CD8-positive, alpha-beta memory T cell (primary cell): ENCODE data around the gene PUM2. TPM values are rescaled to one million over a fixed set of nuclear protein-coding genes. Genes with fewer than 3 reads are reported as not detected.

Experiments
- CTCF ChIA-PET: fragments of 350-600 bp; sonication (Branson Sonifier 250); formaldehyde crosslinking; loops from one replicate; lab custom pipeline; 2021; ENCODE audit warnings: antibody characterized with exemption; lab: Charles Lee
- POLR2A ChIA-PET: fragments of 350-600 bp; sonication (Branson Sonifier 250); formaldehyde crosslinking; loops from one replicate; lab custom pipeline; 2021; ENCODE audit warnings: antibody characterized with exemption; lab: Charles Lee
- DNase-seq, 5 donors: peaks; one replicate each; pipeline versions ENCODE4 v3.0.0 to v3.0.0-alpha.2; 2020 to 2022; ENCODE audit warnings: mixed read lengths in 1 of 5
- H3K27ac ChIP-seq: one replicate; pipeline ENCODE4 v1.7.0; 2013; ENCODE audit warnings: low read depth, mild to moderate bottlenecking, low read length, moderate library complexity
- H3K27me3 ChIP-seq: 2 replicates; pipeline ENCODE4 v1.7.0; 2013; ENCODE audit warnings: low read length, mild to moderate bottlenecking; ENCODE audit not compliant: insufficient read depth, poor library complexity, severe bottlenecking
- H3K36me3 ChIP-seq: 2 replicates; pipeline ENCODE4 v1.7.0; 2013; ENCODE audit warnings: mild to moderate bottlenecking, low read length, moderate library complexity; ENCODE audit not compliant: insufficient read depth
- H3K4me1 ChIP-seq: 2 replicates; pipeline ENCODE4 v1.7.0; 2013; ENCODE audit warnings: mild to moderate bottlenecking, low read length, moderate library complexity; ENCODE audit not compliant: insufficient read depth
- H3K4me3 ChIP-seq: 2 replicates; pipeline ENCODE4 v1.7.0; 2013; ENCODE audit warnings: mild to moderate bottlenecking, low read length
- H3K9me3 ChIP-seq: 2 replicates; pipeline ENCODE4 v1.7.0; 2013; ENCODE audit warnings: mild to moderate bottlenecking, low read length
- H3K27ac Mint-ChIP-seq, 8 donors: one replicate each; pipeline ENCODE4 v1.8.0; 2020 to 2021; ENCODE audit warnings: mixed read lengths in 8 of 8, mild to moderate bottlenecking in 6 of 8, inconsistent platforms in 3 of 8, moderate library complexity in 3 of 8
- H3K27me3 Mint-ChIP-seq, 2 donors: one replicate each; pipeline ENCODE4 v1.8.0; 2020 to 2021; ENCODE audit warnings: mixed read lengths in 2 of 2, mild to moderate bottlenecking in 1 of 2, moderate library complexity in 1 of 2
- H3K36me3 Mint-ChIP-seq, 3 donors: one replicate each; pipeline ENCODE4 v1.8.0; 2020 to 2021; ENCODE audit warnings: mixed read lengths in 3 of 3, inconsistent platforms in 1 of 3, mild to moderate bottlenecking in 1 of 3
- H3K4me1 Mint-ChIP-seq, 3 donors: one replicate each; pipeline ENCODE4 v1.8.0; 2020 to 2021; ENCODE audit warnings: mixed read lengths in 3 of 3, inconsistent platforms in 1 of 3, mild to moderate bottlenecking in 1 of 3
- H3K4me3 Mint-ChIP-seq, 7 donors: one replicate each; pipeline ENCODE4 v1.8.0; 2020 to 2021; ENCODE audit warnings: mixed read lengths in 7 of 7, mild to moderate bottlenecking in 6 of 7, moderate library complexity in 4 of 7, inconsistent platforms in 2 of 7
- H3K9me3 Mint-ChIP-seq, 5 donors: one replicate each; pipeline ENCODE4 v1.8.0; 2020 to 2022; ENCODE audit warnings: mixed read lengths in 5 of 5, mild to moderate bottlenecking in 3 of 5, moderate library complexity in 2 of 5, inconsistent platforms in 1 of 5
- polyA plus RNA-seq: library from polyadenylated mRNA; unstranded; fragments of 300-500 nt; fragmentation: Illumina TruSeq; gene quantifications from one replicate; pipeline ENCODE4 v1.2.3, GENCODE V29; 2021
- total RNA-seq, 2 experiments: library from RNA; stranded (reverse); gene quantifications; one replicate each; pipeline ENCODE4 v1.2.3, GENCODE V29; 2021

The PUM2 gene
- total and polyA plus RNA-seq, 3 experiments from 2014 or later = 17.0 to 121 (median 120) TPM

DNA sequence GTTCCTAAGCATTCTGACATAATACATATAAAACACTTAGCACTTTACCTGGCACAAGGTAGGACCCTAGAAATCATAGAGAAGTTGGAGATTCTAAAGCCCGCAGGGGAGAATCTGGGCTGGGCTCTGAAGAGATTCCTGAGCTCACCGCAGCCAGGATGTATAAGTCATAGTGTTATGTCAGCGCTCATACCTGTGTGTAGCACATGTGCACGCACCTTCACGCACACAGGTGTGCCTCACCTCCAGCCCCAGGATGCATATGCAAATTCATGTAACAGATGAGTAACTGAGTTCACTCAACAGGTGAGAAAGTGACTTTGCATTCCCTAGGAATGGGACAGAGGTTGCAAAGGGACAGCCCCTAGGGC lies 117.8 kb downstream of the PUM2 start:
- H3K27ac ChIP-seq = no peak overlapping the region
- Mint-ChIP-seq H3K27ac (no peak overlapping the region), H3K9me3 (peaks cover 0 to 2% (median 0%) of the 10 kb centered on the region in 5 donors), H3K4me3 (no peak overlapping the region), H3K36me3 (peaks cover 0 to 12% (median 0%) of the 10 kb centered on the region in 3 donors), H3K4me1 (no peaks in the 10 kb centered on the region), H3K27me3 (peaks cover 16 to 56% of the 10 kb centered on the region in 2 donors)
- H3K36me3 ChIP-seq = no peaks in the 10 kb centered on the region
- no peaks in the 10 kb centered on the region for H3K27me3 ChIP-seq
- DNase-seq = no peak
- H3K4me1 ChIP-seq = no peaks in the 10 kb centered on the region
- no peak overlapping the region for H3K4me3 ChIP-seq
- ChIA-PET CTCF (interaction anchor here (1.7 kb wide), 1 partner anchor 12 kb away, joined by 4 read pairs; no protein-coding TSS in a partner anchor), POLR2A (no interaction called here)
- no peaks in the 10 kb centered on the region for H3K9me3 ChIP-seq

DNA sequence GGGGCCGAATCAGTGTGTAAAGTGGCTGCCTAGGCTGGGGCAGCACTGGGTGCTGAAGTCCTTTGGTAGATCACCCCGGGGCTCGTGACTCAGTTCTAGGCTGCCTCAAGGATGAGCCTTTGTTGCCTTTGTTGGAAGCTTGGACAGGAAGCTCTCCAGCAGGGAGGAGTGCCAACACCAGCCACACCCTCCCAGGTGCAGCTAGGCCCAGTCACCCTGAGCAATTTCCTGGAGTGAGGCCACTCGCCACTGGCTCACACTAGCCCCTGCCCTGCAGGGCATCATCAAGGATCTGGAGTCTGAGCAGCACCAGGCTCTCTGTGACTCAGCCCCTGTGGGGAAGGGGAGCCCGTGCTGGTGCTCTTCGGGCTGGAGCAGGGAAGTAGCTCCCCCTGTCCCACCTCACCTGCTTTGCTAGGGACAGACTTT lies 119.0 kb downstream of the PUM2 start:
- ChIA-PET POLR2A (no interaction called here), CTCF (interaction anchor here (0.6 to 1.7 kb wide), 2 partner anchors 10 to 13 kb away, joined by 4 read pairs; no protein-coding TSS in a partner anchor)
- no peak overlapping the region for H3K4me3 ChIP-seq
- H3K9me3 ChIP-seq = no peaks in the 10 kb centered on the region
- peaks cover 0 to 2% (median 0%) of the 10 kb centered on the region in 5 donors for H3K9me3 Mint-ChIP-seq
- H3K4me1 ChIP-seq = no peaks in the 10 kb centered on the region
- peaks cover 0 to 2% (median 0%) of the 10 kb centered on the region in 3 donors for H3K36me3 Mint-ChIP-seq
- peaks cover 14 to 53% of the 10 kb centered on the region in 2 donors for H3K27me3 Mint-ChIP-seq
- DNase-seq = no peak
- no peak overlapping the region for H3K27ac ChIP-seq
- no peak overlapping the region for H3K4me3 Mint-ChIP-seq
- no peaks in the 10 kb centered on the region for H3K36me3 ChIP-seq
- no peaks in the 10 kb centered on the region for H3K4me1 Mint-ChIP-seq
- H3K27me3 ChIP-seq = no peaks in the 10 kb centered on the region
- H3K27ac Mint-ChIP-seq = no peak overlapping the region

DNA sequence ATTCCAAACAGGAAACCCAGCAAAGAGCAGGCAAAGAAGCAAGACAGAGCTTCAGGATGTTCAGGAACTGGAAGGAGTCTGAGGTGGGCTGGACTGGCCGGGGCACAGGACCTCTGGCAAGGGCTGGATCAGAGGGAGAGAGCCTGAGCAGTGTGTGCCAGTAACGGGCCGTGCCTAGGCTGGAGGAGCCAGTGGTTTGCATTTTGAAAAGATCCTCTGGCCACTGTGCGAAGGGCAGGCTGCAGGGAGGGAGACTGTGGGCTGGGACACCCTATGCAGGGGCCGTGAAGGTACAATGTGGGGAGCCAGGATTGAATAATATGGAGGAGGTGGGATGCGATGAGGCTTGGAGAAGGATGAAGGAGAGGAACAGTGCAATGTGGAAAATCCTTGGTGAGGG lies 119.5 kb downstream of the PUM2 start:
- DNase-seq = no peak
- Mint-ChIP-seq H3K36me3 (no peaks in the 10 kb centered on the region), H3K9me3 (peaks cover 0 to 2% (median 0%) of the 10 kb centered on the region in 5 donors), H3K27me3 (peaks cover 16 to 54% of the 10 kb centered on the region in 2 donors), H3K27ac (no peak overlapping the region), H3K4me1 (no peaks in the 10 kb centered on the region), H3K4me3 (no peak overlapping the region)
- Histone ChIP-seq H3K36me3 (no peaks in the 10 kb centered on the region), H3K9me3 (no peaks in the 10 kb centered on the region), H3K27me3 (no peaks in the 10 kb centered on the region), H3K27ac (no peak overlapping the region), H3K4me1 (no peaks in the 10 kb centered on the region), H3K4me3 (no peak overlapping the region)
- ChIA-PET CTCF (interaction anchor here (0.6 kb wide), 1 partner anchor 11 kb away, joined by 4 read pairs; no protein-coding TSS in a partner anchor), POLR2A (no interaction called here)

DNA sequence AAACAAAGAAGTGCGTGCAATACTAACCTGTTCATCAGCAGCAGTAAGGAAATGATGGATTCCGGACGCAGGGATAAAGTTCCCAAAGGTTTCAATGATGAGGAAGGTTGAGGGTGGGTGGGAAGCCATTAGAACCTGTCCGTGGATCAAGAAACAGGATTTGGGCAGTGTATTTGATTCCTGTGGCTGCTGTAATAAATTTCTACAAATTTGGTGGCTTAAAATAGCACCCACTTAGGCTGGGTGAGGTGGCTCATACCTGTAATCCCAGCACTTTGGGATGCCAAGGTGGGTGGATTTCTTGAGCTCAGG lies 120.6 kb downstream of the PUM2 start:
- DNase-seq = no peak
- H3K27me3 Mint-ChIP-seq = peaks cover 17 to 56% of the 10 kb centered on the region in 2 donors
- peaks cover 0 to 4% (median 0%) of the 10 kb centered on the region in 3 donors for H3K4me1 Mint-ChIP-seq
- Histone ChIP-seq H3K27me3 (no peaks in the 10 kb centered on the region), H3K36me3 (no peaks in the 10 kb centered on the region), H3K27ac (no peak overlapping the region), H3K4me3 (no peak overlapping the region), H3K9me3 (no peaks in the 10 kb centered on the region), H3K4me1 (no peaks in the 10 kb centered on the region)
- H3K36me3 Mint-ChIP-seq = no peaks in the 10 kb centered on the region
- CTCF ChIA-PET = no interaction called here
- H3K27ac Mint-ChIP-seq = no peak overlapping the region
- H3K4me3 Mint-ChIP-seq = no peak overlapping the region
- peaks cover 0 to 2% (median 0%) of the 10 kb centered on the region in 5 donors for H3K9me3 Mint-ChIP-seq
- POLR2A ChIA-PET = no interaction called here

DNA sequence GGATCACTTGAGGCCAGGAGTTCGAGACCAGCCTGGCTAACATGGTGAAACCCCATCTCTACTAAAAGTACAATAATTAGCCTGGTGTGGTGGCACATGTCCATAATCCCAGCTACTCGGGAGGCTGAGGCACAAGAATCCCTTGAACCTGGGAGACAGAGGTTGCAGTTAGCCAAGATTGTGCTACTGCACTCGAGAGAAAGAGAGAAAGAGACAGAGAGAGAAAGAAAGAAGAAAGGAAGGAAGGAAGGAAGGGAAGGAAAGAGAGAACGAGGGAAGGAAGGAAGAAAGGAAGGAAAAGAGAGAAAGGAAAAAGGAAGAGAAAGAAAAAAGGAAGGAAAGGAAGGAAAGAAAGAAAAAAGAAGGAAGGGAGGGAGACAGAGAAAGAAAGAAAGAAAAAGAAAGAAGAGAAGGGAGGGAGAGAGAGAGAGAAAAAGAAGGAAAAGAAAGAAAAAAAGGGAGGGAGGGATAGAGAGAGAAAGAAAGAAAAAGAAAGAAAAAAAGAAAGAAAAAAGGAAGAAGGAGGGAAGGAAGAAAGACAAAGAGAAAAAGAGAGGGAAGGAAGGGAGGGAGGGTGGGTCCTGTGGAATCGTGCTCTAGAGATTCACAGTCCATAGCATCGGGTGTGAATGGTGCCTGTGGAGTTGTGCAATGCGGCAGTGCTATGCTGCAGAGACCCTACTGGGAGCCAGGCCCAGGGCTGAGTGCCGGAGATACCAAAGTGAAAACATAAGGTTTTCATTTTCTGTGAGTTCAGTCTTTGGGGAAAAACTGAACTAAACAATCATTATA lies 121.1 kb downstream of the PUM2 start:
- POLR2A ChIA-PET = no interaction called here
- H3K9me3 ChIP-seq = no peaks in the 10 kb centered on the region
- H3K4me3 ChIP-seq = no peak overlapping the region
- Mint-ChIP-seq H3K27me3 (peaks cover 15 to 53% of the 10 kb centered on the region in 2 donors), H3K4me1 (peaks cover 0 to 4% (median 0%) of the 10 kb centered on the region in 3 donors), H3K36me3 (no peaks in the 10 kb centered on the region), H3K4me3 (no peak overlapping the region), H3K27ac (no peak overlapping the region), H3K9me3 (peaks cover 0 to 2% (median 0%) of the 10 kb centered on the region in 5 donors)
- DNase-seq = no peak
- H3K27me3 ChIP-seq = no peaks in the 10 kb centered on the region
- no peaks in the 10 kb centered on the region for H3K4me1 ChIP-seq
- CTCF ChIA-PET = no interaction called here
- H3K36me3 ChIP-seq = no peaks in the 10 kb centered on the region
- H3K27ac ChIP-seq = no peak overlapping the region

DNA sequence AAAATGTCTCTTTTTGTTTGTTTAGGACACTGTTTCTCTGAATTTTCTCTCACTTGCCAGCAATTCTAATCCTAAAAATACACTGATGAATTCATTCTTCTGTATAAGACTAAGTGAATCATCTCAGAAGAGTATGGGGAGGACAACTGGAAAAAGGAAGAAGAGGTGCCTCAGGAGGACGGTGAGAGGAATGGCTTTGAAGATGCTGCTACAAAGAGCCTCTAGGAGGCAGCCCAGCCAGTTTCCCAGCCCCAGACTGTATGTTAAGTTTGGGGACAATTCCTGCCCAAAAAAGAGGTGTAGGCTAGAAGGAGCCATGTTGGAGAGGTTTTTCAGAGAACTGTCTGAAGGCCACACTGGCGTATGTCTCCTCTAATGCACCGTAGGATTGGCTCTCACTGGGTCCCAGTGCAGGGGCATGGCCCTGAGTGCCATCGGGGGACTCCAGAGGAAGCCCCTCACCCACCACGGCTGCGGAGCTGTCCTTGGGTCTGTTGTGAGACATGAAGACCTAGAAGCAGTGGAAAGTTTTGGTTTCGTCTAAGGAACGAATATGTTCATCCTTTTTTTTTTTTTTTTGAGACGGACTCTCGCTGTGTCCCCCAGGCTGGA lies 122.6 kb downstream of the PUM2 start:
- Mint-ChIP-seq H3K4me1 (peaks cover 0 to 7% (median 1%) of the 10 kb centered on the region in 3 donors), H3K27ac (no peak overlapping the region), H3K9me3 (peaks cover 0 to 2% (median 0%) of the 10 kb centered on the region in 5 donors), H3K4me3 (no peak overlapping the region), H3K27me3 (peaks cover 17 to 51% of the 10 kb centered on the region in 2 donors), H3K36me3 (no peaks in the 10 kb centered on the region)
- CTCF ChIA-PET = no interaction called here
- DNase-seq = no peak
- POLR2A ChIA-PET = no interaction called here
- no peak overlapping the region for H3K27ac ChIP-seq
- H3K36me3 ChIP-seq = no peaks in the 10 kb centered on the region
- H3K27me3 ChIP-seq = no peaks in the 10 kb centered on the region
- no peaks in the 10 kb centered on the region for H3K4me1 ChIP-seq
- H3K9me3 ChIP-seq = no peaks in the 10 kb centered on the region
- H3K4me3 ChIP-seq = no peak overlapping the region

DNA sequence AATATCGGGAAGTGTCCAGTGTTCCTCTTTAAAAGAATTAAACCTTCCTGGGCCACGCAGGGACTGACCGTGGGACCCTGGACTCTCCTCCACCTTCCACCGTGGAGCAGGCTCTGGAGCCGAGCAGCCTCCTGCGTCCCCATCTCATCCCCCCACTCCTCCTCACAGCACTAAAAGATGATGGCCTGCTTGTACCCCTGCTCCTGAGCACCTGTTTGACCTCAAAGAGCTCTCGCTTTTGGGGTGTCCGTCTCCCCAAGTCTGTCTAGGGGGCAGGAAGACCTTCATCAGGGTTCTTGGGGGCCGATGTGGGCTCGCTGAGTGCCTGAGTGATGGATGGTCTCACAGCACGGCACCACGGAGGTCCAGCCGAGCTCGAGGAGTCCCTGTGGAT lies 124.5 kb downstream of the PUM2 start:
- no peak overlapping the region for H3K27ac Mint-ChIP-seq
- Histone ChIP-seq H3K4me3 (no peak overlapping the region), H3K9me3 (no peaks in the 10 kb centered on the region), H3K4me1 (no peaks in the 10 kb centered on the region), H3K27me3 (no peaks in the 10 kb centered on the region), H3K36me3 (no peaks in the 10 kb centered on the region), H3K27ac (no peak overlapping the region)
- H3K9me3 Mint-ChIP-seq = peaks cover 0 to 2% (median 0%) of the 10 kb centered on the region in 5 donors
- peaks cover 0 to 16% (median 4%) of the 10 kb centered on the region in 3 donors for H3K4me1 Mint-ChIP-seq
- peak overlapping the region in 4 of 7 donors; percentile 27 to 74 (median 42) for H3K4me3 Mint-ChIP-seq
- POLR2A ChIA-PET = no interaction called here
- CTCF ChIA-PET = no interaction called here
- peaks cover 32 to 60% of the 10 kb centered on the region in 2 donors for H3K27me3 Mint-ChIP-seq
- H3K36me3 Mint-ChIP-seq = no peaks in the 10 kb centered on the region
- DNase-seq = no peak
